H1 (cell line): ENCODE data around the gene DOK3. TPM values are rescaled to one million over a fixed set of nuclear protein-coding genes. Genes with fewer than 3 reads are reported as not detected.

Experiments
- CTCF ChIA-PET: fragments of 300-600 bp; sonication (Branson Sonifier 250); formaldehyde crosslinking; loops from one replicate; lab custom pipeline; 2021; ENCODE audit not compliant: partially characterized antibody; lab: Charles Lee
- POLR2A ChIA-PET: fragments of 300-600 bp; sonication (Branson Sonifier 250); formaldehyde crosslinking; loops from one replicate; lab custom pipeline; 2021; ENCODE audit warnings: inconsistent platforms; ENCODE audit not compliant: partially characterized antibody; lab: Charles Lee
- DNase-seq, 2 experiments: peaks; one replicate each; pipeline versions ENCODE4 v3.0.0 to v3.0.0-alpha.2; 2010 to 2022; ENCODE audit warnings: low spot score in 2 of 2, low read depth in 1 of 2, mixed read lengths in 1 of 2
- FAIRE-seq: peaks from 2 replicates; lab custom pipeline; 2011; peaks lifted over from hg19 to GRCh38; lab: Jason Lieb, UNC
- H2AFZ ChIP-seq: 2 replicates; pipeline ENCODE4 v1.8.1; 2012; ENCODE audit warnings: low read length, inconsistent platforms
- H2AK5ac ChIP-seq: 2 replicates; pipeline ENCODE4 v1.6.1; 2013; ENCODE audit warnings: low read depth, low read length
- H2BK120ac ChIP-seq: replicated peaks from 2 replicates; pipeline ENCODE3; 2013; ENCODE audit warnings: low read depth, low read length, inconsistent platforms
- H2BK12ac ChIP-seq: 2 replicates; pipeline ENCODE4 v1.6.1; 2013; ENCODE audit warnings: low read depth, low read length
- H2BK15ac ChIP-seq: 2 replicates; pipeline ENCODE4 v1.6.1; 2013; ENCODE audit warnings: low read length
- H2BK20ac ChIP-seq: 2 replicates; pipeline ENCODE4 v1.6.1; 2013; ENCODE audit warnings: low read length
- H2BK5ac ChIP-seq: 2 replicates; pipeline ENCODE4 v1.6.1; 2013; ENCODE audit warnings: low read depth, low read length
- H3K14ac ChIP-seq: 2 replicates; pipeline ENCODE4 v1.6.1; 2013; ENCODE audit warnings: inconsistent platforms; ENCODE audit not compliant: insufficient read length
- H3K18ac ChIP-seq: 2 replicates; pipeline ENCODE4 v1.6.1; 2013; ENCODE audit warnings: low read length; ENCODE audit errors: extremely low read depth
- H3K23ac ChIP-seq: 2 replicates; pipeline ENCODE4 v1.6.1; 2013; ENCODE audit warnings: inconsistent platforms; ENCODE audit not compliant: insufficient read length
- H3K23me2 ChIP-seq: 2 replicates; pipeline ENCODE4 v1.6.1; 2013; ENCODE audit warnings: low read depth, low read length
- H3K27ac ChIP-seq: 2 replicates; pipeline ENCODE4 v1.6.1; 2011; ENCODE audit warnings: low read depth, low read length, inconsistent platforms
- H3K27me3 ChIP-seq, 4 experiments: replicated peaks in 1 of 4; 1 replicate in 1 of 4; 2 replicates in 3 of 4; pipeline versions ENCODE4 v1.6.1 to v1.8.1; 2011 to 2013; ENCODE audit warnings: low read length in 3 of 4, mild to moderate bottlenecking in 3 of 4, inconsistent platforms in 2 of 4, mixed read lengths in 2 of 4, moderate library complexity in 1 of 4; ENCODE audit not compliant: control insufficient read depth in 3 of 4, insufficient read depth in 3 of 4; ENCODE audit errors: extremely low read depth in 1 of 4
- H3K36me3 ChIP-seq, 4 experiments: 2 replicates each; pipeline versions ENCODE4 v1.6.1 to v1.8.1; 2011 to 2013; ENCODE audit warnings: mild to moderate bottlenecking in 4 of 4, low read length in 3 of 4, moderate library complexity in 2 of 4, control low read depth in 1 of 4, inconsistent platforms in 1 of 4; ENCODE audit not compliant: insufficient read depth in 4 of 4, control insufficient read depth in 2 of 4
- H3K4ac ChIP-seq: replicated peaks from 2 replicates; pipeline ENCODE3; 2013; ENCODE audit warnings: low read length, low read depth, mixed read lengths, inconsistent platforms; ENCODE audit not compliant: insufficient read length
- H3K4me1 ChIP-seq, 4 experiments: replicated peaks in 1 of 4; 1 replicate in 1 of 4; 2 replicates in 3 of 4; pipeline versions ENCODE4 v1.6.1 to v1.8.1; 2011 to 2013; ENCODE audit warnings: low read length in 3 of 4, inconsistent platforms in 2 of 4, mixed read lengths in 1 of 4; ENCODE audit not compliant: insufficient read depth in 4 of 4, control insufficient read depth in 3 of 4
- H3K4me2 ChIP-seq, 2 experiments: 2 replicates each; pipeline versions ENCODE4 v1.6.1 to v1.8.1; 2011 to 2013; ENCODE audit warnings: low read depth in 2 of 2, low read length in 2 of 2, control low read depth in 1 of 2, inconsistent platforms in 1 of 2, mild to moderate bottlenecking in 1 of 2; ENCODE audit not compliant: insufficient read depth in 1 of 2
- H3K4me3 ChIP-seq, 4 experiments: fragments of 200-600, 300-600 bp in 1 of 4; sonication (generic), shearing (Covaris generic), sonication (Bioruptor Twin) in 1 of 4; 2 replicates each; pipeline versions ENCODE4 v1.5.1 to v1.8.1; 2011 to 2016; ENCODE audit warnings: low read length in 4 of 4, low read depth in 3 of 4, control low read depth in 2 of 4, inconsistent platforms in 2 of 4, mild to moderate bottlenecking in 2 of 4, mixed read lengths in 1 of 4, moderate library complexity in 1 of 4; ENCODE audit not compliant: insufficient read depth in 2 of 4; ENCODE audit errors: extremely low read depth in 1 of 4
- H3K56ac ChIP-seq: replicated peaks from 2 replicates; pipeline ENCODE3; 2013; ENCODE audit warnings: low read depth, mild to moderate bottlenecking, mixed read lengths, low read length, inconsistent platforms; ENCODE audit not compliant: insufficient read length
- H3K79me1 ChIP-seq: 2 replicates; pipeline ENCODE4 v1.6.1; 2013; ENCODE audit warnings: low read depth, low read length, control low read depth
- H3K79me2 ChIP-seq, 2 experiments: 2 replicates each; pipeline versions ENCODE4 v1.6.1 to v1.8.1; 2012 to 2013; ENCODE audit warnings: low read length in 2 of 2, mild to moderate bottlenecking in 2 of 2, inconsistent platforms in 1 of 2; ENCODE audit not compliant: insufficient read depth in 2 of 2, control insufficient read depth in 1 of 2
- H3K9ac ChIP-seq, 4 experiments: replicated peaks in 1 of 4; 1 replicate in 1 of 4; 2 replicates in 3 of 4; pipeline versions ENCODE4 v1.6.1 to v1.8.1; 2011 to 2013; ENCODE audit warnings: low read depth in 3 of 4, low read length in 3 of 4, control low read depth in 2 of 4, mild to moderate bottlenecking in 2 of 4, moderate library complexity in 2 of 4, inconsistent platforms in 1 of 4; ENCODE audit errors: extremely low read depth in 1 of 4
- H3K9me3 ChIP-seq, 2 experiments: 2 replicates each; pipeline versions ENCODE4 v1.6.1 to v1.8.1; 2012 to 2013; ENCODE audit warnings: mild to moderate bottlenecking in 2 of 2, moderate library complexity in 2 of 2, control low read depth in 1 of 2, inconsistent platforms in 1 of 2, low read depth in 1 of 2, low read length in 1 of 2, mixed read lengths in 1 of 2; ENCODE audit not compliant: insufficient read depth in 2 of 2
- H4K20me1 ChIP-seq, 2 experiments: replicated peaks in 1 of 2; 2 replicates each; pipeline versions ENCODE3 to v1.8.1; 2011 to 2013; ENCODE audit warnings: inconsistent platforms in 2 of 2, low read length in 2 of 2, mild to moderate bottlenecking in 1 of 2; ENCODE audit not compliant: insufficient read depth in 2 of 2, control insufficient read depth in 1 of 2
- H4K5ac ChIP-seq: 2 replicates; pipeline ENCODE4 v1.6.1; 2013; ENCODE audit warnings: low read length, low read depth, mixed read lengths, inconsistent platforms; ENCODE audit not compliant: insufficient read length
- H4K8ac ChIP-seq: 2 replicates; pipeline ENCODE4 v1.8.0; 2013; ENCODE audit warnings: mild to moderate bottlenecking, moderate library complexity, low read length, inconsistent platforms; ENCODE audit not compliant: insufficient read depth; ENCODE audit errors: extremely low read depth
- H4K91ac ChIP-seq: replicated peaks from 2 replicates; pipeline ENCODE3; 2013; ENCODE audit warnings: low read length, mixed read lengths, inconsistent platforms; ENCODE audit not compliant: insufficient read length
- BCL11A ChIP-seq, 2 experiments: IDR thresholded peaks; one replicate each; pipeline ENCODE4 v1.6.1; 2011; ENCODE audit warnings: low read depth in 2 of 2, low read length in 2 of 2, mild to moderate bottlenecking in 2 of 2
- JUN ChIP-seq: IDR thresholded peaks from 2 replicates; pipeline ENCODE4 v1.6.1; 2011; ENCODE audit warnings: low read depth, mild to moderate bottlenecking, improper control_type of control experiment, low read length
- MAFK ChIP-seq: IDR thresholded peaks from 2 replicates; pipeline ENCODE4 v1.6.1; 2012; ENCODE audit warnings: low read depth, mild to moderate bottlenecking, improper control_type of control experiment, low read length
- SRF ChIP-seq: IDR thresholded peaks from 2 replicates; pipeline ENCODE4 v1.6.1; 2011; ENCODE audit warnings: mild to moderate bottlenecking, low read depth, low read length, moderate library complexity
- TAF7 ChIP-seq: optimal IDR thresholded peaks from 2 replicates; pipeline ENCODE3; 2011; ENCODE audit warnings: low read depth, mild to moderate bottlenecking, inconsistent platforms, low read length, moderate library complexity, borderline replicate concordance
- TCF12 ChIP-seq: IDR thresholded peaks from 2 replicates; pipeline ENCODE4 v1.6.1; 2011; ENCODE audit warnings: low read depth, mild to moderate bottlenecking, low read length
- WGBS, 2 experiments: shearing (Covaris generic) in 1 of 2; methylation state at CpG; one replicate each; pipeline versions ENCODE4 v1.1.6 to v1.1.7; 2013 to 2015; ENCODE audit warnings: low lambda C conversion rate in 2 of 2, mixed read lengths in 2 of 2, inconsistent platforms in 1 of 2, low coverage in 1 of 2, missing lambda C conversion rate in 1 of 2; ENCODE audit not compliant: insufficient replicate concordance in 2 of 2, insufficient coverage in 1 of 2, insufficient read length in 1 of 2; ENCODE audit errors: extremely low coverage in 1 of 2, missing lambda C conversion rate in 1 of 2; 5-methylcytosine and 5-hydroxymethylcytosine counted together
- polyA plus RNA-seq, 7 experiments: library from polyadenylated mRNA; depleted of rRNA in 3 of 7; stranded (reverse) in 5 of 7; unstranded in 2 of 7; fragments of >200 nt in 5 of 7; fragments of 200-250 nt in 2 of 7; gene quantifications; 1 replicate in 5 of 7; 2 replicates in 1 of 7; 4 replicates in 1 of 7; pipeline versions ENCODE4 v1.2.1 to v1.2.3, GENCODE V29; 2011 to 2013; ENCODE audit warnings: missing spikeins in 2 of 7, mixed read lengths in 2 of 7
- total RNA-seq: library from RNA; stranded (reverse); fragmentation: NEBNext Ultra II Directional; extraction: Animal tissue kit (Norgen Biotek cat#: 25700); gene quantifications from 2 replicates; pipeline ENCODE4 v1.2.1, GENCODE V29; 2021

DOK3 gene
- total and polyA plus RNA-seq, 2 of the 8 experiments (the other 6 are each of a cell fraction or from before 2014, with no cell fraction given) = 4.2 to 6.4 TPM

GRCh38 chr5:177557796-177558195 lies 48.2 kb upstream of the DOK3 start:
- FAIRE-seq = no peak
- Histone ChIP-seq H3K4me1 (peaks cover 1 to 9% (median 7%) of the 10 kb centered on the region in 4 experiments), H3K4me3 (no peak overlapping the region), H4K20me1 (peaks cover 0 to 5% of the 10 kb centered on the region in 2 experiments), H2BK15ac (no peak overlapping the region), H3K36me3 (no peaks in the 10 kb centered on the region)
- TF ChIP-seq TAF7 (no peak), JUN (no peak), MAFK (no peak), TCF12 (no peak), SRF (no peak), BCL11A (IDR thresholded peaks at IDR 0.05; ENCODE audit: low read depth in 2 of 2, low read length in 2 of 2) (no peak)
- TF ChIP-seq, all 59 proteins: peak for 0
- Histone ChIP-seq H2AK5ac (no peak overlapping the region), H3K79me2 (peaks cover 2 to 11% of the 10 kb centered on the region in 2 experiments; a peak in 2 of 4 replicates), H4K91ac (no peak overlapping the region), H3K9me3 (peaks cover 8 to 12% of the 10 kb centered on the region in 2 experiments), H2BK120ac (no peak overlapping the region), H2BK12ac (no peak overlapping the region), H2BK20ac (no peak overlapping the region), H2BK5ac (no peak overlapping the region), H3K18ac (no peak overlapping the region), H3K56ac (no peak overlapping the region), H2AFZ (no peak overlapping the region), H3K14ac (no peak overlapping the region), H3K9ac (no peak overlapping the region), H3K79me1 (no peaks in the 10 kb centered on the region), H4K5ac (no peak overlapping the region), H3K4me2 (no peak overlapping the region), H3K4ac (no peak overlapping the region), H4K8ac (no peak overlapping the region), H3K27ac (no peak overlapping the region), H3K27me3 (no peaks in the 10 kb centered on the region), H3K23me2 (peaks cover 6% of the 10 kb centered on the region), H3K23ac (no peak overlapping the region)
- DNase-seq = no peak
- CTCF ChIA-PET = interaction anchor here (0.6 to 1.0 kb wide), 2 partner anchors 35 to 618 kb away, joined by 3 read pairs; no protein-coding TSS in a partner anchor
- POLR2A ChIA-PET = interaction anchor here (1.0 kb wide), 1 partner anchor 42 kb away, joined by 3 read pairs; the partner anchor contains the start of gene B4GALT7
- WGBS, 2 experiments = 91% methylated on average over 5 of the region's 5 CpGs; no CpG with 5 or more reads in 1 of the 2 experiments
